ENCODE measurements around the gene SPRR2F. TPM values are rescaled to one million over a fixed set of nuclear protein-coding genes. Genes with fewer than 3 reads are reported as not detected.
A peak's percentile ranks its signal among the peaks of the same experiment; 100 is the strongest.
"Not testable (repeated sequence)": the region's sequence is repeated elsewhere in the genome, so short reads cannot be mapped to it uniquely, and the experiment has no call there.

SPRR2F gene
- total RNA-seq, 1 donor from 2014 or later, result not detected

- intact Hi-C loops (cut with DNase I), result no loop called here
- H3K9me3 ChIP-seq, result no peaks in the 10 kb centered on the region
- no peaks in the 10 kb centered on the region for H3K36me3 ChIP-seq
- H3K4me1 ChIP-seq, result no peaks in the 10 kb centered on the region
- peaks cover 3% of the 10 kb centered on the region for H3K27me3 ChIP-seq
- H3K4me3 ChIP-seq, result no peak overlapping the region
- TF ChIP-seq CTCF (IDR thresholded peaks at IDR 0.05), result no peak
- ATAC-seq, result no peak
- H3K27ac ChIP-seq, result no peak overlapping the region
- no peak for DNase-seq
Observed at GRCh38 chr1:153133743-153134142, 20.4 kb upstream of the SPRR2F start.

- no peak for TF ChIP-seq CTCF (IDR thresholded peaks at IDR 0.05)
- H3K4me3 ChIP-seq, result no peak overlapping the region
- ATAC-seq, result no peak
- H3K4me1 ChIP-seq, result no peaks in the 10 kb centered on the region
- H3K27me3 ChIP-seq, result peaks cover 3% of the 10 kb centered on the region
- no peak overlapping the region for H3K27ac ChIP-seq
- H3K9me3 ChIP-seq, result no peaks in the 10 kb centered on the region
- H3K36me3 ChIP-seq, result no peaks in the 10 kb centered on the region
- intact Hi-C loops (cut with DNase I), result no loop called here
- DNase-seq, result no peak
Observed at GRCh38 chr1:153133267-153133666, 20.0 kb upstream of the SPRR2F start.

- ATAC-seq; H3K4me3 ChIP-seq; H3K36me3 ChIP-seq; H3K4me1 ChIP-seq; H3K27me3 ChIP-seq; H3K9me3 ChIP-seq; intact Hi-C loops (cut with DNase I); H3K27ac ChIP-seq; DNase-seq: not testable (repeated sequence)
Observed at GRCh38 chr1:153128688-153129087, 15.4 kb upstream of the SPRR2F start.

- H3K36me3 ChIP-seq, result no peaks in the 10 kb centered on the region
- H3K4me1 ChIP-seq, result no peaks in the 10 kb centered on the region
- no peak for TF ChIP-seq CTCF (IDR thresholded peaks at IDR 0.05)
- H3K27me3 ChIP-seq, result no peaks in the 10 kb centered on the region
- no peak for DNase-seq
- no peaks in the 10 kb centered on the region for H3K9me3 ChIP-seq
- no peak for ATAC-seq
- intact Hi-C loops (cut with DNase I), result no loop called here
- no peak overlapping the region for H3K27ac ChIP-seq
- H3K4me3 ChIP-seq, result no peak overlapping the region
Observed at GRCh38 chr1:153127296-153127695, 14.0 kb upstream of the SPRR2F start.

GRCh38 chr1:153125536-153125935 lies 12.2 kb upstream of the SPRR2F start:
- Histone ChIP-seq H3K36me3 (no peaks in the 10 kb centered on the region), H3K4me3 (no peak overlapping the region), H3K27ac (no peak overlapping the region), H3K4me1 (no peaks in the 10 kb centered on the region), H3K27me3 (no peaks in the 10 kb centered on the region), H3K9me3 (no peaks in the 10 kb centered on the region)
- intact Hi-C loops (cut with DNase I), result no loop called here
- DNase-seq (no peak), ATAC-seq (no peak)
- no peak for TF ChIP-seq CTCF (IDR thresholded peaks at IDR 0.05)

- H3K36me3 ChIP-seq; H3K27ac ChIP-seq; ATAC-seq; DNase-seq; H3K4me1 ChIP-seq; H3K27me3 ChIP-seq; intact Hi-C loops (cut with DNase I); H3K9me3 ChIP-seq; H3K4me3 ChIP-seq: not testable (repeated sequence)
Observed at GRCh38 chr1:153123793-153124192, 10.5 kb upstream of the SPRR2F start.

GRCh38 chr1:153122831-153123421 lies 9.6 kb upstream of the SPRR2F start:
- H3K9me3 ChIP-seq, result no peaks in the 10 kb centered on the region
- no peak for TF ChIP-seq CTCF (IDR thresholded peaks at IDR 0.05)
- no peaks in the 10 kb centered on the region for H3K36me3 ChIP-seq
- H3K27ac ChIP-seq, result no peak overlapping the region
- intact Hi-C loops (cut with DNase I), result no loop called here
- ATAC-seq, result peak; percentile 12
- no peak overlapping the region for H3K4me3 ChIP-seq
- no peaks in the 10 kb centered on the region for H3K4me1 ChIP-seq
- no peak for DNase-seq
- no peaks in the 10 kb centered on the region for H3K27me3 ChIP-seq
